GM13977 (cell line): ENCODE measurements around the gene ZNRF4.

Experiments used
- DNase-seq: peaks from one replicate; pipeline ENCODE4 v3.0.0; 2012; ENCODE audit warnings: low spot score
- CTCF ChIP-seq: IDR thresholded peaks from 2 replicates; pipeline ENCODE4 v1.5.1; 2012; ENCODE audit warnings: mild to moderate bottlenecking, control low read depth; ENCODE audit not compliant: insufficient read depth; ENCODE audit errors: extremely low read depth, missing control alignments
- in situ Hi-C: fragments of 300-500 bp; cut with MboI; formaldehyde crosslinking; loops from one replicate; pipeline ENCODE4 v1.12.0; 2022; ENCODE audit warnings: low sequenced_read_pairs, low pct_unique_long_range_greater_than_20kb, mixed read lengths, inconsistent platforms; ENCODE audit not compliant: unreplicated experiment

Gene ZNRF4

DNA sequence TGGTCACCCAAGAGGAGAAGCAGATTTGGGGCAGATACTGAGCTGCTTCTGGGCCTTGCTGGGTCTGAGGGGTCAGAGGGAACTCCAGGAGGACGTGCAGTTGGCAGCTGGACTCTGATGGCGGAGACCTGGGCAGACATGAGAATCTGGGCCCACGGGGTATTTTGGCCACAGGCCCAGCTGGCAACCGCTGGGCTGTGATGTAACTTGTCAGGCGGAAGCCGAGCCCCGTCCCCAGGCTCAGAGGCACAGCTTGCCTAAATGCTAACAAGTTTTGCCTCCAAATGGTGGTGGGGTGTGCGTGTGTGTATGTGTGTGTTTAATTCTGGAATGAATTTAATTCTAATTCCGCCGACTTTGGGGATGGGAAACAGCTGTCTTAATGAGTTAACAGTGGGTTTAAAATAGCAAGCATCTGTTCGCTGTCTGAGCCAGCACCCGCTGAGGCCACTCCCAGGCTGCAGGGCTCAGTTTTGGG lies 11.6 kb downstream of the ZNRF4 start:
- in situ Hi-C loops = no loop called here
- no peak for DNase-seq
- no peak for TF ChIP-seq CTCF

GRCh38 chr19:5470264-5470671 lies 15.1 kb downstream of the ZNRF4 start:
- DNase-seq = no peak
- in situ Hi-C loops = no loop called here
- TF ChIP-seq CTCF = no peak

- TF ChIP-seq CTCF = no peak
- in situ Hi-C loops = no loop called here
- no peak for DNase-seq
Measured at GRCh38 chr19:5472286-5472685, 17.1 kb downstream of the ZNRF4 start.

- TF ChIP-seq CTCF = no peak
- in situ Hi-C loops = no loop called here
Measured at GRCh38 chr19:5473646-5474045, 18.4 kb downstream of the ZNRF4 start.

DNA sequence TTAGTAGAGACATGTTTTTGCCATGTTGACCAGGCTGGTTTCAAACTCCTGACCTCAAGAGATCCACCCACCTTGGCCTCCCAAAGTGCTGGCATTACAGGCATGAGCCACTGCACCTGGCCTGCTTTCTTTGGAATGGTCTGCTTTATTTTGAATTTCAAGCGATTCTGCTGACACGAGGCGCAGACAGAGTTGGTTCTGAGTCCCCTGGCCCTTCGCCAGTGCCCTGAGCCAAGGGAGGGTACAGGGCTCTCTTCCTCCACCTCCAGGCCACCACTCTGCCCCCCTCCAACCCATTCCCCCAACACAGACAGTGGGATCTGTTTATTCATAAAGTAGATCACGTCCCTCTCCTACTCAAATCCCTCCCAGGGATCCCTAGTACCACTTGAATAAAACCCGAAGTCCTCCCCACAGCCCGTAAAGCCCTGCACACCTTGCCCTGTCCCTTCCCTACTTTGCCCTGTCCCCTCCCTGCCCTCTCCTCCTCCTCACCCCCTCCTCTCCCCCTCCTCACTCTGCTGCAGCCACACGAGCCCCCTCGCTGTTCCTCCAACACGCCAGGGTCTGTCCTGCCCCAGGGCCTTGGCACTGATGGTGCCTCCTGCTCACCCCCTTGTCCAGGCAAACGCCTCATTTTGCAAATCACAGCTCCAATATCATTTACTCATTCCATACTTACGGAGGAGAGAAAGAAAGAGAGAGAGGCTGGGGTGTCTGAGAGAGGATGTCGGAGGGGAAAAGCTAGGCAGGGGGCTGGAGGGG lies 22.4 kb downstream of the ZNRF4 start:
- DNase-seq = no peak
- in situ Hi-C loops = no loop called here
- no peak for TF ChIP-seq CTCF

More at GRCh38 chr19:5473646-5474045, 18.4 kb downstream of the ZNRF4 start:
- no peak for DNase-seq

- no peak for TF ChIP-seq CTCF
- in situ Hi-C loops = no loop called here
- DNase-seq = no peak
Measured at GRCh38 chr19:5478241-5478924, 23.2 kb downstream of the ZNRF4 start.
